Neural progenitor cell (in vitro differentiated cells): Measurements from ENCODE around the gene ARHGEF12.

ENCODE experiments used
- CTCF ChIP-seq: fragments of 200-600 bp; sonication (generic); IDR thresholded peaks from 2 replicates; pipeline ENCODE4 v1.5.1; 2017; ENCODE audit warnings: antibody characterized with exemption, mild to moderate bottlenecking
- EZH2 ChIP-seq: fragments of 200-600 bp; sonication (generic); IDR thresholded peaks from 2 replicates; pipeline ENCODE4 v1.6.1; 2017; ENCODE audit warnings: antibody characterized with exemption, mild to moderate bottlenecking, moderate library complexity

- TF ChIP-seq CTCF (no peak), EZH2 (no peak)
Measured at GRCh38 chr11:120501440-120501839, 165.2 kb downstream of the ARHGEF12 start.
